Tibial nerve (tissue), 4 donors: Measurements from ENCODE around the gene SEMA5A.
A peak's percentile ranks its signal among the peaks of the same experiment; 100 is the strongest.

ENCODE experiments used
- CTCF ChIP-seq, 5 experiments: fragments of 200-600 bp in 3 of 5; fragments of 450-650 bp in 2 of 5; sonication (generic) in 3 of 5; IDR thresholded peaks; one replicate each; pipeline ENCODE4 v1.5.1; 2016 to 2019; ENCODE audit warnings: antibody characterized with exemption in 5 of 5, mild to moderate bottlenecking in 3 of 5, moderate library complexity in 2 of 5
- EP300 ChIP-seq, 2 donors: sonication (generic); formaldehyde crosslinking; IDR thresholded peaks; one replicate each; pipeline ENCODE4 v1.6.1; 2017; ENCODE audit warnings: antibody characterized with exemption in 2 of 2, mild to moderate bottlenecking in 1 of 2
- POLR2A ChIP-seq, 2 donors: fragments of 450-650 bp; IDR thresholded peaks; one replicate each; pipeline ENCODE4 v1.6.1; 2017; ENCODE audit warnings: antibody characterized with exemption in 2 of 2, mild to moderate bottlenecking in 2 of 2, moderate library complexity in 2 of 2

GRCh38 chr5:9207817-9208418 is 338.0 kb downstream of the SEMA5A start:
- TF ChIP-seq CTCF (IDR thresholded peaks at IDR 0.05) (peak; percentile 27 to 60 (median 45)), POLR2A (IDR thresholded peaks at IDR 0.05) (no peak), EP300 (IDR thresholded peaks at IDR 0.05) (no peak)
